ENCODE results near the gene GAREM1.

DNA sequence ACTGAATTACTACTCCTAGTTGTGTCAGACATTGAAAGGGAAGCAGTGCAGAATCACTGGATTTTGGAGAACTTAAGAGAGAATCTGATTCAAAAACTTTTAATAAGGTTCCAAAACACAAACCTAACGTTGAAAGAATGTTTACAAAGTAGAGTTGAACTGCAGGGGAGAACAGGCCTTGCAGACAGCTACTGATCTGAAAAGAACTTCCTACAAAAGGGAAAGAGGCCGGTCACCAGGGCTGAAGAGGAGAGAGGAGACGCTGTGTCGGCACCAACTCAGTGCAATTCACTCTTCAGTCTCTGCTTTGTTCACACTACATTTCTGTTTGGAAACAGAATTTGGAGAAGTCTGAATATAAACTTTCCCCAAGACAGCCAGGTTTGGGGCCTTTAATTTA is 124.0 kb downstream of the GAREM1 start:
- TF ChIP-seq, protein P1, sequence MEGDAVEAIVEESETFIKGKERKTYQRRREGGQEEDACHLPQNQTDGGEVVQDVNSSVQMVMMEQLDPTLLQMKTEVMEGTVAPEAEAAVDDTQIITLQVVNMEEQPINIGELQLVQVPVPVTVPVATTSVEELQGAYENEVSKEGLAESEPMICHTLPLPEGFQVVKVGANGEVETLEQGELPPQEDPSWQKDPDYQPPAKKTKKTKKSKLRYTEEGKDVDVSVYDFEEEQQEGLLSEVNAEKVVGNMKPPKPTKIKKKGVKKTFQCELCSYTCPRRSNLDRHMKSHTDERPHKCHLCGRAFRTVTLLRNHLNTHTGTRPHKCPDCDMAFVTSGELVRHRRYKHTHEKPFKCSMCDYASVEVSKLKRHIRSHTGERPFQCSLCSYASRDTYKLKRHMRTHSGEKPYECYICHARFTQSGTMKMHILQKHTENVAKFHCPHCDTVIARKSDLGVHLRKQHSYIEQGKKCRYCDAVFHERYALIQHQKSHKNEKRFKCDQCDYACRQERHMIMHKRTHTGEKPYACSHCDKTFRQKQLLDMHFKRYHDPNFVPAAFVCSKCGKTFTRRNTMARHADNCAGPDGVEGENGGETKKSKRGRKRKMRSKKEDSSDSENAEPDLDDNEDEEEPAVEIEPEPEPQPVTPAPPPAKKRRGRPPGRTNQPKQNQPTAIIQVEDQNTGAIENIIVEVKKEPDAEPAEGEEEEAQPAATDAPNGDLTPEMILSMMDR (IDR thresholded peaks at IDR 0.05; ENCODE audit: low read depth, low read length), result no peak
- no peak for TF ChIP-seq EZH2phosphoT487 (IDR thresholded peaks at IDR 0.05; ENCODE audit: low read depth)
